NCI-H748 (cell line): ENCODE data around the gene PLN.

Experiments used
- DNase-seq: peaks from one replicate; lab custom pipeline; 2025; ENCODE audit not compliant: unreplicated experiment; lab: John Stamatoyannopoulos, UW

PLN gene

DNA sequence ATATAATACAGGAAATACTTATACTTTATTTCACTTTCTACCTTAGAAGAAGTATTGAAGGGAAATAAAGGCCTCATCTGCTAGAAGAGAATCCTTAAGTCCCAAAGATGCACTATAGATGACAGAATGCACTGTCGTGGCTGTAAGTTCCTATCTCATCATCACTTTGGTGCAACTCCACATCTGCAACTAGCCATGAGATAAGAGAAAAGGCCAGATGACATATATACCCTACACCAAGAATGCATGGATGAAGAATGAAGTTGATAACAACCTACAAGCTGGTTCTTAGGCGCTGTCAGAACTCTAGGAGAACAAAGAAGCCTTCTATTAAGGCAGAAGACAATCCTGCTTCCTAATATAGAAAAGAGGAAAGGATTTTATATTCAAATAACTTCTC is 11.6 kb upstream of the PLN start:
- DNase-seq = no peak

DNA sequence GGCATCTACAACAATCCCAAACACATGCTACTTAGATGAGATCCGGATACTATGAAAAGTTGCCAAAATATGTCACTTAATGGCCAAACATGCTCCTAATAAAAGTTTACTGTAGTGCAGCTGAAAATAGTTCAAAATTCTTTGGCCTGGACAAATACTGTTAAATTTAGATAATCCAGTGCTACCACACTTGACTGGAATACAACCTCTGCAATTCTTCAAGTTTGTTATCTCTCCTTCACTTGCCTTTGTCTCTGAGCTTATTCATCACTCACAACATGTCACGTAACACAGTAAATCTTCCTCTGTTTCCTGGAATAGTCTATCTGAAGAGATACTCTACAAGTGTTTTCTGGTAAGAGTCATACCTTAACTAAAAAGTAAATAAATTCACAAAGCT is 10.5 kb upstream of the PLN start:
- DNase-seq = no peak

DNA sequence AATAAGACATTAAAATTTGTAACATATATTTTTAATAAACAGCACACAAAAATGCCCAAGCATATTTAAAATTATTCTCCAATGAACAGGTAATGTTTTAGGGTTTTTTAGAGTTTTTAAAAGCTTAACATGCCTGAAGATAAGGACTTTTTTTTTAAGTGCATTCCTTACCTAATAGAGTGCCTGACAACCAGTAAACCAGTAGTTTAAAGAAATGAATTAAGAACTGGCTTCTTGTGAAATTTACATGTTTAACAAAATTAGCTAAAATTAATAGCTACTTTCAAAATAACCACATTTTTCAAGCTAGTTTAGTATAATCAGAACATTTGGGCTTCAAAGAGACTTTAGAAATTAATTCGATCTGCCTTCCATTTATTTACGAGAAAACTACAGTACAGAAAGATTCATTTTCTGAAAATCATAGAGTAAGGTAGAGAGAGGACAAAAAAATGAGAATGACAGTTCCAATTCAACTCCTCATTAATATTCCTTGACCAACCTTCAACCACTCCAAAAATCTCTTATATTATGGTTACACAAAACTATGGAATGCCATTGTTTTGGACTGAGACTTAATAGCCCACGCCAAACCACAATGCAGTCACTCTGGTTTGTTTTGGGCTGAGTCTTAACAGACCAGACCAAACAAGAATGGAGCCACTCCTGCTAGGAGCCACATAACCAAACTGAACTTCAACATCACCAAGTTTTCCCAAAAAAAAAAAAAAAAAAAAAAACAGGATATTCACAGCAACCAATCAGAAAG is 5.7 kb upstream of the PLN start:
- DNase-seq = no peak

DNA sequence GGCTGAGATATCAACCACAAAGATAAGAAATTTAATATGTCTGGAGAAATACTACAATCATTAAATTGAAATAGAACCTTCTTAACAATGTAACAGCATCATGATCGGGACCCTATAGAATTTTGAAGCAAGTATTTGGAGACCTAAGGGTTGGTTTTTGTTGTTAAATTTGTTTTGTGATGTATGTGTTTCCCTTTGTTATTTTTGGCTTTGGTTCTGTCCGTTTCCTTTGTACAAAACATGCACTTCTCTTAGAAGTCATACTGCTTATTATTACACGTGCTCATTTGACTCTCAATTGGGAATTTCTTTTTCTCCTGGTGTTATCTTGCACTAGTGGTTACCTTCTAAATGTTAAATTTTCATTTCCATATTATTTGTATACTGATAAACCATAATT is 4.0 kb upstream of the PLN start:
- DNase-seq = no peak

DNA sequence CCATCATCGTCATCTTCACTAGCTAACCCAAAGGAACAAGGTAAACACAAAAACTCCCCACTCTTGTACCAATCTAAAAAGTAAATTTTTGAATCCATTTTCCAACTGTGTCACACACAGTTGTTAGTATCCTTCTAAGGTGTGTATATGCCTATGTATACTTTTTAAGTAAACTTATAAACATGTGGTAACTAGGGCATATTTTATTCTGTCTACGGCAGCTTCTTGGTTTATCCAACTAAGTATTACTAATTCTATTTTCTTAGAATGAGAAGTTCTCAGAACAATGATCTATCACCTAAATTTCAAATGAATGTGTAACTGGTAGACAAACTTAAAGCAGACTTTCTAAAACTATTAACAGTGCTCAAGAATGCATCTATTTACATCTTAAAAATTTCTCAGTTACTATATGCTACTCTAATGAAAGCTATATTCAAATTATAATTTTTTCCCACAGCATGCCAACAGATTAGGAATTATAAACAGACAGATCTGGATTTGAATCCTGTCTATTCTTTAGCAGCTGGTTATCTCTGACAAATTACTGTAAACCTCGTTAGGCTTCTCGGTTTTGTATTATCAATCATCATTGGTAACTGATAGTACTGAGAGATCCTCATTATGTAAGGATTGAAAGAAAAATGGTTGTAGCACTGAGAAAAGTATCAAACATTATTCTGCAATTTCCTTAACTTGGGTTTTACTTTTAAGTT is 1.8 kb upstream of the PLN start:
- no peak for DNase-seq

DNA sequence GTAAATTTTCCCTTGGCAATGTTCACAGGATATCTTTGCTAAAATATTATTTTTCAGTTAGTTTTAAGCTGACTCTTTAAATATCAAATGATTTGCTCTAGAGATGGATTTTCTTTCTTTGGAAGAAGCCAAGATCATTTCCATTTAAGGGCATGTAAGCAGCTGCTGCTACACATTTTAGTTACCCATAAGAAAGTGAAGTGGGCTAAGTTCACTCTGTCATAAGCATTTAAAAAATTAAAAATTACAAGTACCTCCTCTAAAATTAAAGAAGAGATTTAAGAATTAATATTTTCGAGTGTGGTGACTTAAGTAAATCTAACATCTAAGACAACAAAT is 1.2 kb upstream of the PLN start:
- no peak for DNase-seq

DNA sequence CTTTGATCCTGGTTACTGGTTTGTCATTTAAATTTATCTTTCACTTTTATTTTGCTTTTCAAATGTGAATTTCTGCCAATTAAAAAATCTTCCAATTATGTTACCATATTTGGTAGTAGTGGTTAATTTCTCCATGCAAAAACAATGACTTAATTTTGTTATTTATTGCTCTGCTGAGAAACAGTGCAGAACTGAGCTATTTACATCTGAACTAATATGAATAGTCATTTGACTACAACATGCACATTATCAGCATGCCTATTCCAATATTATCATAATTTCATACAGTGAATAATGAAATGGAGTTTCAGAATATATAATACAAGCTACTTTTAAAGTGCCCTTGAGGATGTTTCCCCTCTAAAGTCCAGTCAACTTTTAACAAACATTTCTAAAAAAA is 517 bp downstream of the PLN start:
- DNase-seq = no peak

DNA sequence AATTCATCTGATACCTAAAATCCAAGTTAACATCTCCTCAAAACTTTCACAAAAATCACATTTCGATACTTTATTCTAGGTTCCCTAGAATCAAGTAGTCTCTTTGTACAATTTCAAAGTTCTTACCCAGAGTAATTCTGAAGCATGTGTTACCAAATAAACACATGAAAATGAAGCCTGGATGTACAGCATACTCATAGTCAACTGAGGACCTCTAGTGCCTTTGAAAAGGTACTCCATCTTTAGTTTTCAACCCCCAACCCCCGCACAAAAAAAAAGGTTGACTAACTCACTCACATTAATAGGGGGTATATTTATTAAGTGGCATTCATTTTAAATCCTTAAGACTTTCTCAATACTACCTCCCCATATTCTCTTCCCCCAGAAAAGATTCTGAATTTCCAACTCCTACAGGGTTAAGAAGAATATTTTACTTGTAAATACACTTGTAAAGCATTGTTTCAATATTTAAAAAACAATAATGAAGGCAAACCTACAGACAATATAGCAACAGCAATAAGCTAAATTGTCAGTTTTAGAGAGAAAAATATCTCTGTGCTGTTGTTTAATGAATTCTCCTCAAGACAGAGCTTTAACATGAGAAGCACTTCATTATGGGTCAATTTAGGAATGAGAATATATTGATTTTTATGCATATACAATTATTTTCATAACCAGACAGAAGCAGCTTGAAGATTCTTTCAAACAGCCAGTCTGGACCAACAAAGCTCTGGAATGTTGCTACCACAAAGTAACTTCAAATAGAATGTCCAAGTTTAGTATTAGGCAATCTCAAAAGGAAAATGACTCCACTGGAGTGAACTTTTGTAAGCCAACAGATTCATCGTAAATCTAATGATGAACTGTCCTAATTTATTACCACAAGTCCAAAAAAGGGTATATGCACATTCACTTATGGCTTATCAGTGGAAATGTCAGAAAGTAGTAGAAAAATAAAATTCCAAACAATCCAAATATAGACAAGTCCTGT is 3.3 kb downstream of the PLN start:
- peak; percentile 71 for DNase-seq

DNA sequence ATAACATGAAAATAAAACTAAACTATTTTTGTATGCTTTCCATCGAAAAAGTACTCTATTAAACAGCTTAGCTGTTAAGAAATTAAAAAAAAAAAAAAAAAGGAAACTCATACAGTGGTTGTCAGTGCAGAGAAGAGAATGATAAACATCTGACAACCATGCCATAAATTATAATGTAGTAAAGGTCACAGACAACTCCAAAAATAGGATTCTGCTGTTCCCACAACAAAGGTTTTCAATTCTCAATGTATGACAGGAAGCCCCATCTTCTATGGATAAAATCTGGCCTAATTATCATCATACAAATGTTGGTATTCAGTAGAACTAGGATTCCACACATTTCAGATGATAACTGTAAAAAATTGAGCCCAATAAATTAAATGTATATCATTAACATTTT is 5.0 kb downstream of the PLN start:
- no peak for DNase-seq

DNA sequence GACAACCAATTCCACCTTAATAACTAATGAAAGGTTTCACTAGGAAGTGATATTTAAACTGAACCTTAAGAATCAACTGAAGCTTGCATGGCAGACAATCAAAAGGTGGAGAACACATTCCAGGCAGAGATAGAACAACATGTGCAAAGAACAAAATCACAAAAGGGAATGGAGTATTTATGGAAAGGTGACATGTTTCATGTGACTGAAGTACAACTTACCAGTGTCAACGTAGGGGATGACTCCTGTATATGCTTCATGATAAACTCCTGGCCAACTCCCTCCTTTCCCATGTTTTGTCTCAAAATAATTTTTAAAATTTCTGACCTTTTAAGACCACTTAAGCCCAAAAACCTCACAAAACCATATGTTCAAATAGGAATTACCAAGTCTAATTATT is 6.6 kb downstream of the PLN start:
- DNase-seq = no peak

DNA sequence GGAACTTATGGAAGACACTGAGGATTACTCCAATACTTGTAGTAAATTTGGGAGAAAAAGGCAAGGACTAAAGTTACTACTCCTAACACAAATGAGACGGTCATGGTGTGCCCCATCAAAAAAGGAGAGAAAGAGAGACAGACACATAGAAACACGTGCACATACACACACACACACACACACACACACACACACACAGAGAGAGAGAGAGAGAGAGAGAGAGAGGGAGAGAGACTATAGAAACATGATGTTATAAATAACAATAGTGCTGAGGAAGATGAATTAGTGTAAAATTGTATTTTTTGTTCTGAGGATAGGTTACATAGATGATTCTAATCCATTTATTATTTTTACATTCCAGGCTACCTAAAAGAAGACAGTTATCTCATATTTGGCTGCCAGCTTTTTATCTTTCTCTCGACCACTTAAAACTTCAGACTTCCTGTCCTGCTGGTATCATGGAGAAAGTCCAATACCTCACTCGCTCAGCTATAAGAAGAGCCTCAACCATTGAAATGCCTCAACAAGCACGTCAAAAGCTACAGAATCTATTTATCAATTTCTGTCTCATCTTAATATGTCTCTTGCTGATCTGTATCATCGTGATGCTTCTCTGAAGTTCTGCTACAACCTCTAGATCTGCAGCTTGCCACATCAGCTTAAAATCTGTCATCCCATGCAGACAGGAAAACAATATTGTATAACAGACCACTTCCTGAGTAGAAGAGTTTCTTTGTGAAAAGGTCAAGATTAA is 10.5 kb downstream of the PLN start:
- no peak for DNase-seq

DNA sequence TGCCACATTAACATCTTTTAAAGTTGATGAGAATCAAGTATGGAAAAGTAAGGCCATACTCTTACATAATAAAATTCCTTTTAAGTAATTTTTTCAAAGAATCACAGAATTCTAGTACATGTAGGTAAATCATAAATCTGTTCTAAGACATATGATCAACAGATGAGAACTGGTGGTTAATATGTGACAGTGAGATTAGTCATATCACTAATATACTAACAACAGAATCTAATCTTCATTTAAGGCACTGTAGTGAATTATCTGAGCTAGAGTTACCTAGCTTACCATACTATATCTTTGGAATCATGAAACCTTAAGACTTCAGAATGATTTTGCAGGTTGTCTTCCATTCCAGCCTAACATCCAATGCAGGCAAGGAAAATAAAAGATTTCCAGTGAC is 11.6 kb downstream of the PLN start:
- no peak for DNase-seq

DNA sequence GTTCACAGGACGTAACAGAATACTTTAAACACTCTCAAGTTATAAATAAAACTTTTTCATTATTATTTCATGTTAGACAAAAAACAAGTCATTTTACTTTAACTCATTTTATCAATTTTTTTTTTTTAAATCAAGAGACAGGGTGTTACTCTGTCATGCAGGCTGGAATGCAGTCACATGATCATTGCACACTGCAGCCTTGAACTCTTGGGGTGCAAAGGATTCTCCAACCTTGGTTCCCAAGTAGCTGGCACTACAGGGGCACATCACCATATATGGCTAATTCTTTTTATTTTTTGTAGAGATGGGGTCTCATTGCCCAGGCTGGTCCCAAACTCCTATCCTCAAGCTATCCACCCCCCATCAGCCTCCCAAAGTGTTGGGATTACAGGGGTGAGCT is 14.2 kb downstream of the PLN start:
- no peak for DNase-seq

DNA sequence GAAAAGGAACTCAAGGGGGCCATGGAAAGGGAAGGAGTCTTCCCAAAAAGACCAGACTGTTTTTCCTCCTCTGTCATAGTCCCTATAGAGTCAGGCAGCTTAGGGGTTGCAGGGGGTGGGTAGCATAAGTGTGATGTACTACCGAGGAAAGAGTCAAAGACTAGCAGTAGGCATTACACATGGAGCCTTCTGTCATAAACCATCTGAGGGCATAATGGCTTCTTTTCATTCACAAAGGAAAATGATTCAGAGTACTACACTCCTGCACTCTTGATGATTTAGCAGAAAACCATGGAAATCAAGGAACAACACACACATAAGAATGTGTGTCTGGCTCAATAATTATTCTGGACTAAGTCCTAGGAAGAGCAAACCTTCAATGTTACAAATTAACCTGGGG is 14.9 kb downstream of the PLN start:
- DNase-seq = no peak

DNA sequence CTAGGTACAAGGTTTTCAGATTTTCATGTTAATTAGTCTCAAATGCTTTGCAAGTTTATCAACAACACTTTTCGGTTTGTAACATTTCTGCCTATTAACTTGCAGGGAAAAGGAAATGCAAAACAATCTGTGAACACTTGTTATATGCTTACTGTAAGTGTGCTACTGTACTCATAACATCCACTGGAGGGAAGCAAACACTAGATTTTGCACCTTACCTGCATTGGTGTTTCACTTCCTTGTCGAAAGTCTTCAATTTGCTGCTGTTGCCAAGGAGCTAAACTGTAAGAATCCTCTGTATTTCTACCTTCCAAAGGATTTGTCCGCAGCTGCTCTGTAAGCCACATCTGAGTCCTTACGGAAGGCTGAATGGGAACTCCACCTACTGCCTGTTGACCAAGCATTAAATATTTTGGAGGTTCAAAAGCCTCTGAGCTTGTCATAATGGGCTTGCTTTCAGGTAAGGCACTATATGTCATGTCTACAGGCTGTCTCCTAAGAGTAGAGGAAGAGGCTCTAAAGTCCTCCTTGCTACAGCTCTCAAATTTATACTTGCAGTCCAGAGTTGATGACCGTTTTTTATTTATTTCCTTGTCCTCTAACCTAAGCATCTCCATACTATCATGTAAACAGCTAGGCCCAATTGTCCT is 17.3 kb downstream of the PLN start:
- peak; percentile 50 for DNase-seq

DNA sequence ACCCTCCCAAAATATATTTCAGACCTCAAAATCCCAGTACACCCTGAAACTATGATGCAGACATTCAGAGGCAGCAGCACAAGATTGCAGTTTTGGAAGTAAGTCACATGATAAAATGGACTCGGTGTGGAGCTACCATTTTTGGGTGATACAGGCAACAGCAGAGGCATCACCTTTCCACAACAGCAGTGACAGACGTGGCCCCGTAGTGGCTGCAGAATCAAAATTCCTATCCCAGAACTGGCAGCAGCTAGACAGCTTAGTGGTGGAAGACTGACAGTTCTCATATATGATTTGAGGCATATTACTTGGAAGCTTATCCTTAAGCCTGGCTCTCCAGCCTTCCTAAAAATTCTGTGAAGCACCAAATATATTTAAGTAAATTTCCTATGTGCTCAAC is 19.9 kb downstream of the PLN start:
- no peak for DNase-seq

DNA sequence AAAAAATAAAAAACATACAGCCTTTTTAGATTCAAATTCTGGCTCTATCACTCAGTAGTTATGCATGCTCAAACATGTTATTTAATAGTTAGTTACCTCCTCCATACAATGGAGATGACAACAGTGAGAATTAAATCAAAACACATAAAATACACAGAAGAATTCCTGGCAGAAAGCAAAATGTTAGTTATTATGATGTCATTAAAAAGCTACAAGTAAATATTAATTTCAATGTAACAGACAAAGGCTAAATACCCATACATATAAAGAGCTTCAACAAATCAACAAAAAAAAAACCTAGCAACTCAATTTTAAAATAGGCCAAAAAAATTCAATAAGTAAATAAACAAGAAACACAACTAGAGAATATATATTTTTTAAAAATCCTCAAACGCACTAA is 21.4 kb downstream of the PLN start:
- no peak for DNase-seq

DNA sequence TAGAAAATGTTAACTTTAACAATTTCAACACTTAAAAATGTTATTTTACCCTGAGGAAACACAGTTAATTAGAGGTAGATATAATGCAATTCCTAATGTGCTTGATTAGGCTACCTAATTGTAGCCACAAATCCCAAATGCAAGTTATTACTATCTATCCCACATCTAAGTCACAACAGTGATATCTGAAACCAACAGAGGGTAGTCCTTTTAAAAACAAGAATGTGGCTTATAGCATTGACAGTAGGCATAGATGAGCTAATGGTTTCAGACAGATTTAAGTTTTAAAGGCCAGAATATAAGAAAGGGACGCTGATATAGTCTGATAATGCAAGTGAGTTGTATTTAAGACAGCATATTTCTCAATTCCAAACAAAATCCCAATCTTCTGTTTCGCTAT is 23.0 kb downstream of the PLN start:
- DNase-seq = no peak

DNA sequence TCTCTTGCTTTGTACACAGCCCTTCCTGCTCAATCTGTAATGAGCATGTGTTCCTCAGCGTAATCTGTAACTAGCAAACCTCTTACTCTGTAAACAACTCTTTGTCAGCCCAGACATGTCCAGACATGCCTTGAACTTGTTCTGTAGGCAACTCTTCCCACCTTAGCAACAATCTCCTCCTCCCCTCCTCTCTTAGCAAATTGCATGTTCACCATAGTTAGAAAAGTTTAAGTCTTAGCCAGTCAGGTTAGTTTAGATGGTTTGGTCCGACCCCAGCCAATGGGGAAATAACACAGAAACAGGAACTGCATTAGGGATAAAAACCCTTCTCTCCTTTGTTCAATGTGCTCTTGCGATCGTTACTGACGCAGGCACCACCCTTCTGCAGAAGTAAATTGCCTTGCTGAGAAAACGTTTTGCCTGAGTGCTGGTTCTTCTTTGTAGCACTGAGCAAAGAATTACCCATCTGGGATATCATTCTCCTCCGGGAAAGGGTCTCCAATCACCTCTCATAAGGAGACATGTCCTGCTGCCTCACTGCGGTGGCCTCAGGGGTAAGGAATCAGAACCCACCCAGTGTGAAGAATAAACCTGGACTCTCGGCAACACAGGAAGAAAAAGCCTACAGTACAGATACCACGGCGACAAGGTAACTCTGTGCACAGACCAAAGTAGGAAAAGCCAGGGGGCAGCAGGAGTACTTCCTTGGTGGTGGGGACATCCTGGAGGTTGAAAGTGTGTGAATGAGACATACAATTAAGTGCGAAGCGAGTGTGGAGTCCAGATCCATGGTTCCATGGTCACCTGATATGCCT is 26.2 kb downstream of the PLN start:
- DNase-seq = peak; percentile 42

DNA sequence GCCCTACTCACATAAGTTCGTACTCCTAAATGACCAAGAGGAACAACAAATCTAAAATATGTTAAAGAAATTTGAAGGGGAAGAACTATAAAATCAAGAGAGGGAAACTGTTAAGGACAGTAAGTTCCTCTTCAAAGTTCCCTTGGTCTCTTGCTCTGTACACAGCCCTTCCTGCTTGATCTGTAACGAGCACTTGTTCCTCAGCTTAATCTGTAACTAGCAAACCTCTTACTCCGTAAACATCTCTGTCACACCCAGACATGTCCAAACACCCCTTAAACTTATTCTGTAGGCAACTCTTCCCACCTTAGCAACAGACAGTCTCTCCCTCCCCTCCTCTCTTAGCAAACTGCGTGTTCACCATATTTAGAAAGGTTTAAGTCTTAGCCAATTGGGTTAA is 29.9 kb downstream of the PLN start:
- DNase-seq = no peak
